Measurements from ENCODE around the gene DEPDC4. TPM values are rescaled to one million over a fixed set of nuclear protein-coding genes. Genes with fewer than 3 reads are reported as not detected.

Gene DEPDC4
- total RNA-seq, 1 experiment from 2014 or later, result 2.0 TPM

DNA sequence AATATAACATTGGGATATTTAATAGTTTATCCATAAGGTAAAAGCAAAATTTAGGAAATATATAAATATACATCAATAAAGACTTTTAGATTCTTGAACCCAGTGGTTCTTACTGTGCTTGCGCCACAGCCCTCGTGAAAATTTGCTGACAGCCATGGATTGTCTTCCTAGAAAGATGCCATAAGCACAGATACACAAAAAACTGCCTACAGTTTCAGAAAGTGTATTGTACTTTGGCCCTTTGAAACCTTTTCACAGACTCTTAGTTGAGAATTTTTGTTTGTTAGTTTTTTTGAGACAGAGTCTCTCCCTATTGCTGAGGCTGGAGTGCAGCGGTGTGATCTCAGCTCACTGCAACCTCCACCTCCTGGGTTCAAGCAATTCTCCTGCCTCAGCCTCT is 28.1 kb downstream of the DEPDC4 start:
- Histone ChIP-seq H2AFZ (ENCODE audit: low read length) (no peak overlapping the region), H3K4me3 (ENCODE audit: low read length) (no peak overlapping the region), H3K9ac (ENCODE audit: low read length) (no peak overlapping the region), H3K9me3 (ENCODE audit: low read length) (no peaks in the 10 kb centered on the region), H3K27ac (ENCODE audit: low read length) (no peak overlapping the region), H3K4me1 (ENCODE audit: insufficient read depth, low read length) (peaks cover 9% of the 10 kb centered on the region), H3K9me2 (replicated peaks; ENCODE audit: low read length) (no peaks in the 10 kb centered on the region), H3K4me2 (ENCODE audit: low read length) (no peak overlapping the region), H3F3A (ENCODE audit: low read length, unreplicated experiment) (no peaks in the 10 kb centered on the region), H3K79me2 (ENCODE audit: low read length) (no peaks in the 10 kb centered on the region), H4K20me1 (ENCODE audit: low read length) (no peaks in the 10 kb centered on the region), H3K27me3 (ENCODE audit: low read length) (no peaks in the 10 kb centered on the region), H3K36me3 (ENCODE audit: low read depth, low read length) (no peaks in the 10 kb centered on the region)
- CTCF ChIA-PET, result no interaction called here
- ATAC-seq (no peak), DNase-seq (no peak)
- intact Hi-C loops (cut with micrococcal nuclease), result no loop called here
- POLR2A ChIA-PET (ENCODE audit: unreplicated experiment), result no interaction called here
- BruUV-seq (replicated peaks), result no TSS peak
- TF ChIP-seq EZH2phosphoT487 (IDR thresholded peaks at IDR 0.05; ENCODE audit: borderline replicate concordance, low read length), result no peak
- TF ChIP-seq EZH2 (IDR thresholded peaks at IDR 0.05; ENCODE audit: low read length, unreplicated experiment), result no peak
- no peak for TF ChIP-seq CTCF (conservative IDR thresholded peaks at IDR 0.05; ENCODE audit: low read depth, low read length)

DNA sequence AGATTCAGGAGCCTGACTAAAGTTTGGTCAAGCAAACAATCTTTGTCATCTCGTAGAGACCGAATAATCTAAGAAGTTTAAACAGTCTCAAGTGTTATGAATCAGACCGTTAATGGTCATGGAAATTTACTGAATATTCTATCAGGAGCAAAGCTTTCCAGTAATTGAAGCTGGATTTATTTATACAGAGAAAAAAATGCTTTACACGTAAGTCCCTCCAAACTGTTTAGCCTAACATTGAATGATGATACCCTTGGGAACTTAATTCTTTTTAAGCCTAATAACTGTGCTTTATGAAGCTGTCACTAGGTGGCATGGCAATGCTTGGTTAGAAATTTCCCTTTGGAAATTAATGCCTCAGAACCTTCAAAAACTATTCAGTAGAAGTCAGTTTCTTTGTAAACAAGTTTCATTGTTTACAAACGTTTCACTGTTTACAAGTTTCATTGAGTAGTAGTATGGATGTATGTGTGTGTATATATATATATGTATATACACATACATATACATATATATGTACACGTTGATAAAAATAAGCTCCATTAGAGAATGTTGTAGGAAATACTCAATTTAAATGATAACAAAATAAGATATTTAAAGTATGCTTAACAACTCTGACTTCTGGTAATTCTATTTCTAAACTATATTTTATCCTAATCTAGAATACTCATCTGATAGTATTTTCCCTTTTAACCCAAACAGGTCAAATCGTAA is 32.1 kb downstream of the DEPDC4 start:
- Histone ChIP-seq H3K36me3 (ENCODE audit: low read depth, low read length) (no peaks in the 10 kb centered on the region), H3K27ac (ENCODE audit: low read length) (peak overlapping the region; percentile 66), H3K79me2 (ENCODE audit: low read length) (no peaks in the 10 kb centered on the region), H3F3A (ENCODE audit: low read length, unreplicated experiment) (no peaks in the 10 kb centered on the region), H3K27me3 (ENCODE audit: low read length) (no peaks in the 10 kb centered on the region), H3K9me2 (replicated peaks; ENCODE audit: low read length) (no peaks in the 10 kb centered on the region), H3K4me1 (ENCODE audit: insufficient read depth, low read length) (peaks cover 34% of the 10 kb centered on the region), H3K9me3 (ENCODE audit: low read length) (no peaks in the 10 kb centered on the region), H3K4me2 (ENCODE audit: low read length) (peak overlapping the region; percentile 76), H3K9ac (ENCODE audit: low read length) (peak overlapping the region; percentile 30), H4K20me1 (ENCODE audit: low read length) (no peaks in the 10 kb centered on the region), H2AFZ (ENCODE audit: low read length) (peak overlapping the region; percentile 53), H3K4me3 (ENCODE audit: low read length) (peak overlapping the region; percentile 53)
- TF ChIP-seq EZH2phosphoT487 (IDR thresholded peaks at IDR 0.05; ENCODE audit: borderline replicate concordance, low read length), result no peak
- TF ChIP-seq EZH2 (IDR thresholded peaks at IDR 0.05; ENCODE audit: low read length, unreplicated experiment), result no peak
- TF ChIP-seq CTCF (conservative IDR thresholded peaks at IDR 0.05; ENCODE audit: low read depth, low read length), result peak; percentile 93
- DNase-seq (peak; percentile 81), ATAC-seq (peak; percentile 65)
- POLR2A ChIA-PET (ENCODE audit: unreplicated experiment), result interaction anchor here (0.5 to 0.6 kb wide), 2 partner anchors 98 to 323 kb away, joined by 3 to 10 read pairs; no protein-coding TSS in a partner anchor
- intact Hi-C loops (cut with micrococcal nuclease), result loop anchor here (1.0 to 2.0 kb wide), 4 partner anchors 33 to 506 kb away; partner anchors contain the start of genes DEPDC4 and SCYL2
- BruUV-seq (replicated peaks), result no TSS peak
- CTCF ChIA-PET, result interaction anchor here (0.5 to 0.8 kb wide), 5 partner anchors 33 to 321 kb away, joined by 3 read pairs; no protein-coding TSS in a partner anchor

DNA sequence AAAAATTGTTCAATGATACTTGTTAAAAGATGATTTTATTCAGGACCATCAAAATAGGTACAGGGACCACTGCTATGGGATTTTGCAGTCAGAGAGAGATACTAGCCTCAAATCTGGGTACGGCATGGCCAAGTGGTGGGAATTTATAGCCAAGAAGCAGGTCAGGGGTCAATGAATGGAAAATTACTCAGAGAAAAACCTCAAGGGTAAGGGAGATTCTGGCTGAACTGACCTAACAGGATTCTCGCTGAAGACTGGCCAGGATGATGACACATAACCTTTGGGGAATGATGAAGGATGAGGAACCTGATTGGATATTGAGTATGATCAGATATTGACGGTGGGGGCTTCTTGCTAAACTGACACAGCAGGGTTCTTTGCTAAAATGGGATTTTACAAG is 32.7 kb downstream of the DEPDC4 start:
- peak; percentile 90 for DNase-seq
- BruUV-seq (replicated peaks), result no TSS peak
- CTCF ChIA-PET, result interaction anchor here (0.6 kb wide), 2 partner anchors 88 to 248 kb away, joined by 3 read pairs; no protein-coding TSS in a partner anchor

More for the DNA sequence above, 32.7 kb downstream of the DEPDC4 start:
- Histone ChIP-seq H3K4me2 (ENCODE audit: low read length) (peak overlapping the region; percentile 76), H3F3A (ENCODE audit: low read length, unreplicated experiment) (no peaks in the 10 kb centered on the region), H3K27ac (ENCODE audit: low read length) (peak overlapping the region; percentile 66), H3K9ac (ENCODE audit: low read length) (peak overlapping the region; percentile 30), H3K27me3 (ENCODE audit: low read length) (no peaks in the 10 kb centered on the region), H3K4me3 (ENCODE audit: low read length) (peak overlapping the region; percentile 53), H2AFZ (ENCODE audit: low read length) (peak overlapping the region; percentile 53), H3K9me2 (replicated peaks; ENCODE audit: low read length) (no peaks in the 10 kb centered on the region), H3K9me3 (ENCODE audit: low read length) (no peaks in the 10 kb centered on the region), H4K20me1 (ENCODE audit: low read length) (no peaks in the 10 kb centered on the region), H3K79me2 (ENCODE audit: low read length) (no peaks in the 10 kb centered on the region), H3K4me1 (ENCODE audit: insufficient read depth, low read length) (peaks cover 39% of the 10 kb centered on the region), H3K36me3 (ENCODE audit: low read depth, low read length) (no peaks in the 10 kb centered on the region)
- ATAC-seq, result peak; percentile 47
- intact Hi-C loops (cut with micrococcal nuclease), result loop anchor here (1.0 to 2.0 kb wide), 4 partner anchors 33 to 507 kb away; partner anchors contain the start of genes DEPDC4 and SCYL2
- TF ChIP-seq EZH2 (IDR thresholded peaks at IDR 0.05; ENCODE audit: low read length, unreplicated experiment), result no peak
- TF ChIP-seq EZH2phosphoT487 (IDR thresholded peaks at IDR 0.05; ENCODE audit: borderline replicate concordance, low read length), result no peak
- no peak for TF ChIP-seq CTCF (conservative IDR thresholded peaks at IDR 0.05; ENCODE audit: low read depth, low read length)
- POLR2A ChIA-PET (ENCODE audit: unreplicated experiment), result no interaction called here
